K562 (cell line): ENCODE measurements around the gene ARFGEF2. TPM values are rescaled to one million over a fixed set of nuclear protein-coding genes. Genes with fewer than 3 reads are reported as not detected.

Source experiments
- ATAC-seq: fragments of 200-7000 bp; cut with Tn5 transposase; 3 replicates; pipeline ENCODE4 v1.9.1; 2020; ENCODE audit warnings: moderate library complexity
- BruUV-seq: library from RNA; stranded (reverse); fragments of 400-500 nt; replicated peaks from 2 replicates; lab custom pipeline; 2021; lab: Mats Ljungman, UMichigan
- CTCF ChIA-PET: fragments of 300-600 bp; formaldehyde crosslinking; extraction: SDS; loops from one replicate; lab custom pipeline; 2021; ENCODE audit warnings: low intra/inter-chr PET ratio; lab: Yijun Ruan, JAX
- POLR2A ChIA-PET: fragments of 300-600, 350-650 bp; sonication (Branson Sonifier 250); formaldehyde crosslinking; extraction: SDS; loops from one replicate; lab custom pipeline; 2021; ENCODE audit warnings: antibody characterized with exemption, inconsistent platforms; lab: Yijun Ruan, JAX
- DNase-seq, 4 experiments: peaks; one replicate each; pipeline versions ENCODE4 v3.0.0 to v3.0.0-alpha.2; 2011 to 2018; ENCODE audit warnings: low spot score in 3 of 4, mixed read lengths in 3 of 4; ENCODE audit errors: extremely low read depth in 1 of 4
- FAIRE-seq: peaks from 2 replicates; lab custom pipeline; 2011; peaks lifted over from hg19 to GRCh38; lab: Jason Lieb, UNC
- H2AFZ ChIP-seq: 2 replicates; pipeline ENCODE4 v1.6.0; 2011; ENCODE audit warnings: low read depth, low read length, control low read depth, inconsistent platforms
- H3K27ac ChIP-seq: fragments of 200-600 bp; 3 replicates; pipeline ENCODE4 v1.8.0; 2011; ENCODE audit warnings: low read depth, mild to moderate bottlenecking, control low read depth, inconsistent platforms, low read length, moderate library complexity, mixed read lengths; ENCODE audit errors: extremely low read depth
- H3K27me3 ChIP-seq, 2 experiments: fragments of 300-600 bp in 1 of 2; 2 replicates in 1 of 2; 3 replicates in 1 of 2; pipeline versions ENCODE4 v1.6.0 to v1.8.0; 2011; ENCODE audit warnings: inconsistent platforms in 2 of 2, low read length in 2 of 2, mild to moderate bottlenecking in 1 of 2, mixed read lengths in 1 of 2, moderate library complexity in 1 of 2; ENCODE audit not compliant: control insufficient read depth in 2 of 2, insufficient read depth in 2 of 2
- H3K36me3 ChIP-seq: fragments of 300-600 bp; 3 replicates; pipeline ENCODE4 v1.8.0; 2011; ENCODE audit warnings: mild to moderate bottlenecking, low read length, inconsistent platforms; ENCODE audit not compliant: control insufficient read depth, insufficient read depth
- H3K4me1 ChIP-seq, 2 experiments: fragments of 200-600 bp in 1 of 2; replicated peaks in 1 of 2; 2 replicates in 1 of 2; 3 replicates in 1 of 2; pipeline versions ENCODE4 v1.5.1 to v1.8.0; 2011; ENCODE audit warnings: inconsistent platforms in 2 of 2, low read length in 2 of 2, mild to moderate bottlenecking in 1 of 2, mixed read lengths in 1 of 2, moderate library complexity in 1 of 2; ENCODE audit not compliant: control insufficient read depth in 2 of 2, insufficient read depth in 2 of 2
- H3K4me2 ChIP-seq: 2 replicates; pipeline ENCODE4 v1.6.1; 2011; ENCODE audit warnings: low read length, control low read depth, inconsistent platforms, mixed read lengths; ENCODE audit not compliant: insufficient read depth
- H3K4me3 ChIP-seq: fragments of 200-600 bp; sonication (generic), shearing (Covaris generic); 2 replicates; pipeline ENCODE4 v1.5.1; 2016; ENCODE audit warnings: control low read depth, inconsistent platforms
- H3K79me2 ChIP-seq: fragments of 200-600 bp; 3 replicates; pipeline ENCODE4 v1.8.0; 2011; ENCODE audit warnings: low read length, inconsistent platforms; ENCODE audit not compliant: control insufficient read depth, insufficient read depth
- H3K9ac ChIP-seq, 2 experiments: 2 replicates each; pipeline versions ENCODE4 v1.6.0 to v1.6.1; 2011; ENCODE audit warnings: low read depth in 2 of 2, low read length in 2 of 2, control low read depth in 1 of 2, inconsistent platforms in 1 of 2, mild to moderate bottlenecking in 1 of 2, mixed read lengths in 1 of 2; ENCODE audit not compliant: insufficient read depth in 1 of 2
- H3K9me1 ChIP-seq: one replicate; pipeline ENCODE4 v1.6.0; 2011; ENCODE audit warnings: inconsistent platforms, mild to moderate bottlenecking, low read length, moderate library complexity; ENCODE audit not compliant: control insufficient read depth, insufficient read depth
- H3K9me3 ChIP-seq: replicated peaks from 2 replicates; pipeline ENCODE4 v1.5.1; 2011; ENCODE audit warnings: low read depth, low read length, inconsistent platforms; ENCODE audit not compliant: control insufficient read depth, insufficient read depth
- H4K20me1 ChIP-seq: replicated peaks from 2 replicates; pipeline ENCODE4 v1.6.1; 2011; ENCODE audit warnings: low read length, inconsistent platforms, mixed read lengths; ENCODE audit not compliant: control insufficient read depth, insufficient read depth
- C11orf30 ChIP-seq: fragments of 450-650 bp; IDR thresholded peaks from 2 replicates; pipeline ENCODE4 v1.6.1; 2016; ENCODE audit warnings: low read depth, mild to moderate bottlenecking
- KLF16 ChIP-seq: IDR thresholded peaks from 2 replicates; pipeline ENCODE4 v1.6.1; 2016; ENCODE audit warnings: antibody characterized with exemption
- TEAD1 ChIP-seq, 2 experiments: fragments of 450-650 bp in 1 of 2; sonication (generic) in 1 of 2; formaldehyde crosslinking; IDR thresholded peaks; 2 replicates each; pipeline versions ENCODE4 v1.4.0 to v1.8.0; 2020 to 2022; ENCODE audit warnings: mild to moderate bottlenecking in 2 of 2, missing genetic modification reagents in 1 of 2
- ZBTB49 ChIP-seq: sonication (generic); formaldehyde crosslinking; IDR thresholded peaks from 2 replicates; pipeline ENCODE4 v1.8.0; 2022; ENCODE audit warnings: missing genetic modification reagents, mild to moderate bottlenecking, borderline replicate concordance
- WGBS: fragments of 100-300 bp; shearing (Covaris generic); methylation state at CpG from one replicate; pipeline ENCODE4 v1.1.6; 2016; ENCODE audit warnings: low coverage, mixed read lengths; ENCODE audit not compliant: insufficient coverage; ENCODE audit errors: missing lambda C conversion rate; 5-methylcytosine and 5-hydroxymethylcytosine counted together
- in situ Hi-C: fragments of 300-500 bp; cut with MboI; formaldehyde crosslinking; loops from 4 replicates; pipeline ENCODE4 v1.15.0; 2018; ENCODE audit warnings: inconsistent platforms, mixed read lengths
- intact Hi-C: fragments of 100-400 bp; cut with micrococcal nuclease; formaldehyde crosslinking; loops from 2 replicates; pipeline ENCODE4 v1.14.2; 2022
- polyA plus RNA-seq, 8 experiments: library from polyadenylated mRNA; depleted of rRNA in 4 of 8; stranded (reverse) in 5 of 8; unstranded in 3 of 8; fragments of >200 nt; fragmentation: Nextera tagmentation in 2 of 8; fragmentation: Illumina TruSeq in 1 of 8; extraction: Ambion mirVana in 2 of 8; extraction: Trizol in 1 of 8; gene quantifications; 2 replicates each; pipeline versions ENCODE4 v1.2.1 to v1.2.3, GENCODE V29; 2011 to 2014; ENCODE audit warnings: inconsistent platforms in 1 of 8, missing spikeins in 1 of 8
- total RNA-seq, 7 experiments: library from RNA; depleted of rRNA in 6 of 7; stranded (reverse); fragments of >200 nt in 6 of 7; fragmentation: Illumina TruSeq in 2 of 7; extraction: Trizol in 2 of 7; gene quantifications; 2 replicates each; pipeline versions ENCODE4 v1.2.1 to v1.2.3, GENCODE V29; 2011 to 2021; ENCODE audit warnings: low replicate concordance in 1 of 7

The ARFGEF2 gene
- total and polyA plus RNA-seq, 9 of the 15 experiments (the other 6 are each of a cell fraction or from before 2014, with no cell fraction given) = 4.2 to 18.8 (median 13.7) TPM

DNA sequence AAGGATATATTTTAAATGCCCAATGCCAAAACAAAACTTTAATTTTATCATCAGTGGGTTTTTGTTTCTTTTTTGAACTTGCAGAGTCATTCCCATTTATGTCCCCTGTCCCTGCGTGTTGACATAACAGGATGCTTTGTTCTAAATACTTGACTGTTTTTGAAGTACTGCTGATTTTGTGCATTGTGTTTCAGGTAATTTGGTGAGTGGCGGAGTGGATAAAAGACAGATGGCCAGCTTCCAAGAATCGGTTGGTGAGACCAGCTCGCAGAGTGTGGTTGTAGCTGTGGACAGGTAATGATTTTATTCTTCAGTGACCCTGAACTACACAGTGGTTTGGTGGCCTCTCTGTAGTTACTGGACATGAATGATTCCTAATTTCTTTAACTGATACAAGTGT is 74.1 kb downstream of the ARFGEF2 start:
- Histone ChIP-seq H3K9ac (no peak overlapping the region), H3K4me3 (no peak overlapping the region), H3K9me3 (no peaks in the 10 kb centered on the region), H3K27me3 (no peaks in the 10 kb centered on the region), H3K9me1 (no peaks in the 10 kb centered on the region), H3K79me2 (no peaks in the 10 kb centered on the region), H3K4me1 (no peaks in the 10 kb centered on the region), H3K36me3 (peaks cover 83% of the 10 kb centered on the region), H2AFZ (no peak overlapping the region), H4K20me1 (no peaks in the 10 kb centered on the region), H3K27ac (no peak overlapping the region), H3K4me2 (no peak overlapping the region)
- TF ChIP-seq TEAD1 (CRISPR knock-in tag; IDR thresholded peaks at IDR 0.05) (no peak), KLF16 (no peak), ZBTB49 (no peak), C11orf30 (0 out of 2 replicates have a peak, but pooled peaks have one; percentile 6)
- 66% methylated on average over 4 of the region's 4 CpGs for WGBS
- POLR2A ChIA-PET = interaction anchor here (0.6 kb wide), 1 partner anchor 267 kb away, joined by 3 read pairs; no protein-coding TSS in a partner anchor
- intact Hi-C loops = no loop called here
- ATAC-seq = no peak
- no TSS peak for BruUV-seq
- no peak for DNase-seq
- in situ Hi-C loops = no loop called here
- CTCF ChIA-PET = interaction anchor here (0.5 kb wide), 1 partner anchor 89 kb away, joined by 5 read pairs; no protein-coding TSS in a partner anchor
- no peak for FAIRE-seq
